Activated CD8-positive, alpha-beta memory T cell treated with anti-CD3 and anti-CD28 coated beads, Interleukin-2, amount 50 U/mL, for 1 hour (primary cell): ENCODE measurements around the gene MYCBP2.
"Not testable (repeated sequence)": the region's sequence is repeated elsewhere in the genome, so short reads cannot be mapped to it uniquely, and the experiment has no call there.

Experiments used
- DNase-seq: peaks from one replicate; pipeline ENCODE4 v3.0.0-alpha.2; 2020; ENCODE audit errors: extremely low read depth

MYCBP2 gene, protein sequence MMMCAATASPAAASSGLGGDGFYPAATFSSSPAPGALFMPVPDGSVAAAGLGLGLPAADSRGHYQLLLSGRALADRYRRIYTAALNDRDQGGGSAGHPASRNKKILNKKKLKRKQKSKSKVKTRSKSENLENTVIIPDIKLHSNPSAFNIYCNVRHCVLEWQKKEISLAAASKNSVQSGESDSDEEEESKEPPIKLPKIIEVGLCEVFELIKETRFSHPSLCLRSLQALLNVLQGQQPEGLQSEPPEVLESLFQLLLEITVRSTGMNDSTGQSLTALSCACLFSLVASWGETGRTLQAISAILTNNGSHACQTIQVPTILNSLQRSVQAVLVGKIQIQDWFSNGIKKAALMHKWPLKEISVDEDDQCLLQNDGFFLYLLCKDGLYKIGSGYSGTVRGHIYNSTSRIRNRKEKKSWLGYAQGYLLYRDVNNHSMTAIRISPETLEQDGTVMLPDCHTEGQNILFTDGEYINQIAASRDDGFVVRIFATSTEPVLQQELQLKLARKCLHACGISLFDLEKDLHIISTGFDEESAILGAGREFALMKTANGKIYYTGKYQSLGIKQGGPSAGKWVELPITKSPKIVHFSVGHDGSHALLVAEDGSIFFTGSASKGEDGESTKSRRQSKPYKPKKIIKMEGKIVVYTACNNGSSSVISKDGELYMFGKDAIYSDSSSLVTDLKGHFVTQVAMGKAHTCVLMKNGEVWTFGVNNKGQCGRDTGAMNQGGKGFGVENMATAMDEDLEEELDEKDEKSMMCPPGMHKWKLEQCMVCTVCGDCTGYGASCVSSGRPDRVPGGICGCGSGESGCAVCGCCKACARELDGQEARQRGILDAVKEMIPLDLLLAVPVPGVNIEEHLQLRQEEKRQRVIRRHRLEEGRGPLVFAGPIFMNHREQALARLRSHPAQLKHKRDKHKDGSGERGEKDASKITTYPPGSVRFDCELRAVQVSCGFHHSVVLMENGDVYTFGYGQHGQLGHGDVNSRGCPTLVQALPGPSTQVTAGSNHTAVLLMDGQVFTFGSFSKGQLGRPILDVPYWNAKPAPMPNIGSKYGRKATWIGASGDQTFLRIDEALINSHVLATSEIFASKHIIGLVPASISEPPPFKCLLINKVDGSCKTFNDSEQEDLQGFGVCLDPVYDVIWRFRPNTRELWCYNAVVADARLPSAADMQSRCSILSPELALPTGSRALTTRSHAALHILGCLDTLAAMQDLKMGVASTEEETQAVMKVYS (N-terminal part only)

DNA sequence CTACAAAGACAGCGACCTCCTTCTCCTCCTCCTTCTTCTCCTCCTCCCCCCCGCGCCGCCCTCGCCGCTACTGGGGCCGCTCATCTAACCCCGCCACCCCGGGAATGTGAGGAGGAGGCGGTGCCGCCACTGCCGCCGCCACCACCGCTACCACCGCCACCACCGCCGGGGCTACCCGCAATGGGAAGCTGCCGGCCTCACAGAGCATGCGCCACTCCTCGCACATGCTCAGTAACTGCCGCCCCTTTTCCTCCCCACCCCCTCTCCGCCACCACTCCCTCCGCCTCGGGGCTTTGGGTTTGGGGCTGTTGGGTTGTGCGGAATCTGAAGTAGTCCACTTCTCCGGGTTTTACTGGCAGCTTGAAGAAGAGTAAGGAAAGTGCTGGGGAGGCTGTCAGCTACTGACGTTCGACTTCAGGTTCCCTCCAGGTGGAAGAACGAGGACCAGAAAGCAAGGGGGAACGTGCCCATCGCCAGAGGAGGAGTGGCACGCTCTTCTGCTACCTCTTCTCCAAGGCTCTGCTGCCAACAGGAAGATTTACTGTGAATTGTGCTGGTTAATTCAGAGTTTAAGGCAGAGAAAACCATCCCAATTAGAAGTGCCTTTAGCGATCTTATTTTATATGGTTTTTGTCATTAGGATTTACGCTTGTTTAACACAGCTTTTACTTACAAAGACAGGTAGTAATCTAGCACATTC, at the start of gene MYCBP2:
TSS of gene MYCBP2 (minus strand) at position 190 of the 700 bp plus-strand sequence. CDS start 319 bp downstream, outside the sequence.
- DNase-seq: peak; percentile 92

DNA sequence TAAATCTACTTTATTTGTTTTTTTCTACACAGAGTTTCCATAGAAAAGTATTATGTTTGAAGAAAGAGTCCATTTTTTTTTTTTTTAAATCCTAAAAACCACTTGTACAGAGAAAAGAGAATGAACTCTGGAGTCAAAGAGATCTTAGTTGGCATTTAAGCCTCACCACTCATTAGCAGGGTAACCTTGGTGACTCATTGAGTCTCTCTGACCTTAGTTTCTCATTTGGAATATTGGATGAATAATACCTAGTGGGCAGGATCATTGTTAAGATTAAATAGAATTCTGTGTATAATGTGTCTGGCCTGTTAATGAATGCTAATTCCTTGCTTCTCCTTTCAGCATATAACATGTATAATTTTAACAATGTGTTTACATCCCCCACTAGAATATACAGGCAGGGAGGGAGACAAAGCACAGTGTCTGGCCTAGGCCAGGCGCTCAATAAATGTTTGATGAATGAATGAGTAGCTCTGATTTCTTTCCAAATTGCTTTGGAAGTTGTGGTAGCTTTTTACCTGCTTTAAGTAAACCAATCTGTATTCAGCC, 48.7 kb upstream of the MYCBP2 start:
- no peak for DNase-seq

DNA sequence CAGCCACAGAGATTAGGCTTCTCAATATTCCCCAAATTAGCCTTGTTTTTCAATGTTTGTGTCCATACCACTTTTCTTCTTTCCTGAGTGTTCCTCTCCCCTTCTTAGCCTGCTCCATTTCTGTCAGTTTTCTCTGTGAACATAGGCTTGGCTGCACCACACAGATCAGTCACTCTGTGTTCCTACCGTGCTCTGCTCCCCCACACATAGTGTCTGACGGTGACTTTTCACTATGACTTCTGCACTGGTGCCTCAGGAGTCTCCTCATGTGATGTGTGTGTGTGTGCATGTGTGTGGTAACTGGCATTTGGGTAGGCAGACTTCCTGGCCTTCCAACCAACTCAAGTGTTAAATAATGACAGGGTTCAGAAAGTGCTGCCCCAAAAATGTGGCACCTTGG, 47.9 kb upstream of the MYCBP2 start:
- no peak for DNase-seq

DNA sequence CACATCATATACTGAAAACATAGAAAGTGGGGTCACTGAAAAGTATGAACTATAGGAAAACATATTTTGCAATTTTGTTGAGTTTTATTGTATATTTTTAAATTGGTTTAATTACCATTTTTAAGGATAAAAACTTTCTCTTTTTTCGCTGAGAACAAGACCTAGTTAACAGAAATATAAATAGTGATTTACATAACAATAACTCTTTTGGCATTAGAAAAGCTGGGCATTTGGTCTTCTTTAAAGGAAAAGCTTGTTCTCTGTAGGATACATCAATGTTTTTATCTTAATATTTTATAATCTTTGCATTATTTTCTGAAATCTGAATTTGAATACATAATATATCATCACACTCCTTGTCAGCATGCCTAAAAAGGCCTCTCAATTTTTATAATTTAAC, 47.4 kb upstream of the MYCBP2 start:
- no peak for DNase-seq

DNA sequence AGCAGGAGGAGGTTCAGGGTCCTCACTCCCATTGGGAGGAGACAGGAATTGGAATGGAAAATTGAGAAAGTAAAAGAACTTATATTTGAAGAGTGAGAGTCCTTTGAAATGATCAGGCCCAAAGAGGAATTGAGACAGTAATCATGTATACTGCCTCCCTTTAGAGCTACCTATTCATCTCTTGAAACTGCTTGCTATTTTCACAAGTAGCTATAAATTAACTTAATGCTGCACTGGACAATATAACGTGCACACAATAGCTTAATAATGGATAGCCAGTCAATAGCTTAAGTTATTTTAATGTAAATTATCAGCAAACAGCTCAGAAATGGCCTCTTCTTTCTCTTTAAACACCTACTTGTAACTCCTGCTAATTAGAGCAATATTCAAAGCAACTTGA, 46.6 kb upstream of the MYCBP2 start:
- no peak for DNase-seq

DNA sequence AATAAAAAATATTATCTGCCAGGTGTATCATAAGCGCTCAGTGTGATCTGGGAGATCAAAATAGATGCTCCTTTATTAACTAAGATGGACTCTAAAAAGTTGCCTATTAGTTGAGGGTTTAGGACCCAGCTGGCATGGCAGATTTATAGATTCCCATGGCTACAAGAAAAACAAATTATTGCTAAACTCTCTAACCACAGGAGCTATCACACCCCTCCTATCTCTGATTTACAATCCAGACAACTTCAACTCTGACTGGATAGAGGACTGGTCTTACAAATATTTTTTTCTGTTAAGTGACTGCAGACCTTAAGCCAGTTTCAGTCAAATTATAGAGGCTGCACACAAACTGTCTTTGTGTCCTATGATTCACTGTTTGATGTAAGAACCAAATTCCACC, 45.4 kb upstream of the MYCBP2 start:
- DNase-seq: no peak

DNA sequence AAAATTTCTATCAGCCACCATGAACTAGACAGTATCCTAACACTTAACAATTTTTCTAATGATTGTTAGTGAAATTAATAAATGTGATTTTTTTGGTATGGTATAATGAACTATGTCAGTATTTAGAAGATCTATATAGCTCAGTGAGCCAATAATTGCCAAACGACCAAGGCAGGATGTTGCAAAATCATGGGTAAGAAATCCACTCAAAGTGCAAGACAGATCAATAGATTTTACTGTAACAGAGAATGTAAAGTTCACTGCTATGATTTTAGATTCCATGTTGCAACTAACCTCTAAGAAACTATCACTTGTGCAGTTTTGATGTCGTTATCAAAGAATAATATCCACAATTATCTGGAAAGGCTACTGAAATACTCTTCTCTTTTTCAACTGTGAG, 44.0 kb upstream of the MYCBP2 start:
- DNase-seq: no peak

DNA sequence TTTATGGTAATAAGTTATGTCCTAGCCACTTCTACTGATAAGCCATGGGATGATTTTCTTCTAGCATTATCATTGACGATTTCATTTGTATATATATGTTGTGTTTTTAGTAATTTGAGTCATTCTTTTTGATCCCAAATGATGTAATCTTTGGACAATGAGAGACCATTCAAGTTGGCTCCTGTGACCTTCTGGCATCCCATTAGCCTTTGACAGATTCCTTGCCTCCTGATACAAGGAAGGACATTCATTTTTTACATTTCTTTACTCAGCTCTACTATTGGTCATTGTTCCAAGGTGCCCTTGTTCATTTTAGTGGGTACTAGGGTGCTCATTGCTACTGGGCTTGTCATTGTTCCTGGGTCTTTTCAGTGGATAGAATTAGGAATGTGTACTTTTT, 35.3 kb upstream of the MYCBP2 start:
- no peak for DNase-seq

DNA sequence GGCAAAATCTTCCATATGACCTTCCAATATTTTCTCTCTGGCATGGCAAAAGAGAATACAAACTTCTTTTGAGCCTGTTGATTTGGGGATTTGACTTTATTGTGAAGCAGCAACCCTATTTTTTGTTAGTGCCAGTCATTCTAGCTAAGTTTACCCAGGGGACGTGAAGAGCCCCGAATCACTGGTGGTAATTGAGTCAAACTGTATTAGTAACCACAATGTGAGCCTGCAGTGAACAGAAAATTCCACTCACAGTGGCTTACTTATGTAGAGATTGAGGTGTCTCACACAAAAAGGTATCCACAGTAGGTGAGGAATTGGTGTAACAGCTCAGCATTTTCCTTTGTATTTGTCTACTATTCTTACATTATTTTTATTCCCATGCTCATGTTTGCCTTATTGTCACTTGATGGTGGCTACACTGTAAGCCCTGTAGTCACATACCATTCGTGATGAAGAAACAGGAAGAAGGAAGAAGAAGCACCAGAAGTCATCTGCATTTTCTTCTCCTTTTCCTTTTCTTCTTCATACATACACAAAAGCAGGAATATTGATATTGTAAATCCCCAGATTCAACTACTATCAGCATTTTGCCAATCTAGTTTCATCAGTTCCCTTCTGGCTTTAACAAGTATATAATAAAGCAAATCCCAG, 33.3 kb upstream of the MYCBP2 start:
- DNase-seq: no peak

DNA sequence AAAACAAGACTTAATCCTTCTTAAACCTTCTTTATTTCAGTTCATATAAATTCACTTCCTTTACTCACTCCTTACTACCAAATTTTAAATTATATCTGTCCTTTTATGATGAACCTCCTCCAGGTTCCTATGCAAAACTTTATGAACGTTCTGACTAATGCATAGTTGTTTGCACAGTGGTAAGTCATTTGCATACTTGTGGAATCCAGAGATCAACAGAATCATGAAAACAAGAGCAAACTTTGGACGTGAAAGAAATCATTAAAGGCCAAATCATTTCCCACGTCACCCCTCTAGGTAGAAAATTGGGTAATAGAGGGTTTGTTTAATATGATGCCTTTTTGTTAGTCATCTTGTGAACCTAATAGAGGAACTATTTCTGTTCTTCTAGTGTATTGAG, 32.3 kb upstream of the MYCBP2 start:
- no peak for DNase-seq

DNA sequence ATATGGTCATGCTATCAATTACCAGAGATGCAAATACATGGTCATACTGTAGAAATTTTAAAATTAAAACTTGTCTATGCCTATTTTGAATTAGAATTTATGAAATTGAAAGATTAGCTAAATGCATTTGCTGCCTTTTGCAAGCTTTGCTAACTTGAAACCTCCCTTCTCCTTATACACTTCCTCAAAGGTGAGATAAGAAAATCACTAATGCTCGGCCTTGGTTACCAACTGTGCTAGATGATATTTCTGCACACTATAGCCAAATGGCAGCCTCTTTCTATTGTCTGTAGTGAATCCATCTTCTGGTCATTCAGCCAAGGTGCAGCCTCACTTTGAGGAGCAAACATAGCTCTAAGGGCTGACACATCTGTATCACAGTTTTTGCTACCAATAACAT, 31.1 kb upstream of the MYCBP2 start:
- DNase-seq: no peak

DNA sequence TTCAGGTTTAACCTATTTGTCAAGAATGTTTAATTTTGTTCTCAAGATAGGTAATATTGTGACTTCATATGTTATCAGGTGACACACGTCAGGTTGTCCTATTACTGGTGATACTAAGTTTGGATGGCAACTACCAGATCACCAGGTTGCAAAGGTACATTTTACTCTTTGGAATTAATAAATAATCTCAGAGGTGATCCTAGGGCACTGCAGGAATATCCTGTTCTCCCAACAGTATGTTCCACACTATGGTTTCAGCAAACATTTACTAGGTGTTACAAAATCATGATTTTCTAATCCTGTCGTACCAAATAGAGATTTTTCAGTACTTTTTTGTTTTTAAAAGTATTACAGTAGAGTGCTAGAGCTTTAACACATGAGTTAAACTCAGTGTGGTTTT, 29.3 kb upstream of the MYCBP2 start:
- no peak for DNase-seq

DNA sequence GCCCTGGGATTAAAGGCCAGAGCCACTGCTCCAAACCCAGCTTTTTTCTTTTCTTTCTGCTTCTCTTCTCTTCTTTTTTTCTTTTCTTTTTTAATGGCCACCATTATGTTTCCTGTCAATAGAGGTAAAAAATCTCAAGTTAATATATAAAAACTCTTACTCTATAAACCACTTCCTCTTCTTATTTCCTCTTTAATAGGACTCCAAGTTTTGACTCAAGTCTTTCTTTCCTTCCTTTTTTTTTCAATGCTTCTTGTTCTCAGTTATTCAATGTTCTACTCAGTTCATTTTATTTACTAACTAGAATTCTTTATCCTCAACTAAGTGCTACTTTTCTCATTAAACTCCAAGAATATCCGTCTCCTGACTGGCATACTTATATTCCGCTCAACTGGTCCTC, 27.1 kb upstream of the MYCBP2 start:
- DNase-seq: no peak

DNA sequence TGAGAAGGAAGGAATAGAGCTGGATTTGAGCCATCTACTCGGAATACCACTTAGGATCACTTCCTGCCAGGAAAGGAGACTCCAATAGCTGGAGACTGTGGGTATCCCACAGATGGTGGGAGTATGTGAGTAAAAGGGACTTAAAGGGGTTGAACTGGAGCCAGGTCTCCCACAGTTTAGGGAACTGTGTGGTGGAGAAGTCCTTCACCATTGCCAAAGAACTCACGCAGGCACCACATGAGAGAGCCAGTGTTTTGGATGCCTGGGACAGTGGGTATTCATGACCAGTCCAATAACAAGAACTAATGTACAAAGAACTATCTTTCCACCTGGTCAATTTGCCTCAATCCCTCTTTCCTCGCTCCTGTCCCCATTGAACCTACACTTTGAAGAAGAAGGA, 24.4 kb upstream of the MYCBP2 start:
- DNase-seq: no peak

DNA sequence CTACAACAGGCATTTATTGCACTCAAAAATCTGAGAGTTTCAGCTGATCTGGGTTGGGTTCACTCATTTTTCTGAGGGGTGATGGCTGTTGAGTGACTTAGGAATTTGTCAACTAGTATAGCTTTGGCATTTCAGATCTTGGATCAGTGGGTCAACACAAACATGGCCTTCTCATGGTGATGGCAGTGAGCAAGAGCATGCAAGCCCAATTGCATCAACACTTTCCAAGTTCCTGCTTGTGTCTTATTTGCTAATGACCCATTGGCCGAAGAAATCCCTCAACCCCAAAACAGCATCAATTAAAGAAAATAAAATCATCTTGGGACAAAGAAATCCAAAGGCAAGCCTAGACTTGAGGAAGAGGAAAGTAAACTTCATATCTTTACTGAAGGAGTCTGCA, 23.9 kb upstream of the MYCBP2 start:
- DNase-seq: no peak

DNA sequence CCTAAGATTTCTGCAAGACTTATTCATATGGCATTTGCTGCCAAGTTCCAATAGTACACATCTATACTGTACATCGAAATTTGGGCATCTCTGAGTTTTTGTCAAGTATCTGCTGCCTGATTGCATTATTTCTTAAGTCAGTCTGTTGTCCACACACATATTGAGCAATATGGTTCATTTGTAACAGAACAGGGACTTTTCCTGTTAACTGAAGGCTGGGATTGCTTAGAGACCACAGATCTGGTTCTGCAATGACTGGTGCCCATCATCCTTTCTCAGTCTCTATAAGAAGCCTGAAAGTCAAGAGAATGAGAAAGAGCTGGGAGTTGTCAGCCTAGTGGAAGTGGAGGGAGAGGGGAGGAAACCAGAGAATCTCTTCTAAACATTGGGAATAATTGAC, 22.5 kb upstream of the MYCBP2 start:
- no peak for DNase-seq

DNA sequence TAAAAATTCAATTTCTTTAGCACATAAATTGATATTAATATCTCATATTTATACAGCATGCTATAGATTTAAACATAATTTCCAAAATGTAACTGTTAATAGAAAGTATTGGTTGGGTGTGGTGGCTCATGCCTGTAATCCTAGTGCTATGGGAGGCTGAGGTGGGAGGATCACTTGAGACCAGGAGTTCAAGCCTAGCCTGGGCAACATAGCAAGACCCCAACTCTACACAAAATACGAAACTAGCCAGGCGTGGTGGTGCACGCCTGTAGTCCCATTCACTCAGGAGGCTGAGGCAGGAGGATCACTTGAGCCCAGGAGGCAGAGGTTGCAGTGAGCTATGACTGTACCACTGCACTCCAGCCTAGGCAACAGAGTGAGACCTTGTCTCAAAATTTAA, 20.5 kb upstream of the MYCBP2 start:
- DNase-seq: not testable (repeated sequence)

DNA sequence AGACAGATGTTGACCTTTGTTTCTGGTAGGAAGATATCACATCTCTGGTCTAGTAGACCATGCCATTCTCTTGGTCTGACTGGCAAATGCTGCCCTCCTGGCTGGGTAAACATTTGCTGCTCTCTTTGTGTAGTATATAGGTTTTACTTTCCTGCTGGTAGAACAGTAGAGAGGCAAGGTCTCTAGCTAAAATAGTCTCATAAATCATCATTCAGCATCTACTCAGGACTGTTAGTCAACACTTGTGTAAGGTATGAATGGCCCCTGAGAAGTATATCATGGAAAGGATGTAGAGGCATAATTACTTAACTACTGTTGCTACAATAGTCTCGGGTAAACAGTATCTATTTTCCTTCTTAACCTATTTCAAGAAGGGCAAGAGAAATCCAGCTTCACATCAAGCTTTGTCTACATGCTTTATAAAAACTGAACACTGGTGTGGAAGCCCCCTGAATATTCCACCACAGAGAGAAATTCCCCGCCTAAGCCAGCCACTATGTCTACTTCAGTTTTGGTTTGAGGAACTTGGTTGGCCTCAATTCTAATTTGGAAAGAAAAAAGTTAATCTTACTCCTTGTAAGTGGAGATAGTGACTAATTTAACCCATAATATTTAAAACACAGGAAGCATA, 18.4 kb upstream of the MYCBP2 start:
- no peak for DNase-seq

DNA sequence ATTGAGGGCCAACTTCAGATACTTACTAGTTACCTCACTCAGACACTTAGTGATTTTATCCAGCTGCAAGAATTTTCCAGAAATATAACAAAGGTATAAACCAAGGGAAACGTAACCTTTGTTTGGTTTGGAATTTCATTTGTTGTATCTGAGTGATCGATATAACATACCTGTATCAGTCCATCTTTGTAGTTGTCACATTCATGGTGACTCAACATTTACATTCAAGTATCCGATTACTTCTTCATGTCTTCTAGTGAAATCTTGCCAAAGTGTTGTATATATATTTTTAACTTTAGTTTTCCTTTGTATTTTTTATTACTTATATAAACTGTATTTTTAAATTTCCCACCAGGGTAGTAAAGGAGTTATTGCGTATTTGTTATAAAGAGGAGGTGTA, 16.9 kb upstream of the MYCBP2 start:
- no peak for DNase-seq

DNA sequence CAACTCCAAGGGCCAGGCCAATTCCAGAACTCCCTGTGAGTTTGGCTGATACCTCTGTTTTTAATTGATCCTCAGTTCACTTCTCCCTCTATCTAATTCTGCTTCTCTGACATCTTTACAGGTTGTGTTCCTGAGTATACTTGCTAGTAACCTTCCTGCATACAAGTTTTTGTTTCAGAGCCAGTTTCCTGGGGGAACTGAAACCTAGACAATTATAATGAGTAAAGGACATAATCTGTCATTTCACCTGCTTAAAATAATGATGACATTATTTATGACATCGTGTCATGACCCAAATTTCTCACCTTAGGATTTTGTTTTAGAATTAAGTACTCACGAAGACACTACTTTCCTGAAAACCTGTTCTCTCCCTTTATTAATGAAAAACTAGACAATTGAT, 12.5 kb upstream of the MYCBP2 start:
- no peak for DNase-seq
